H1 (cell line): ENCODE measurements around the gene TMEM168. TPM values are rescaled to one million over a fixed set of nuclear protein-coding genes. Genes with fewer than 3 reads are reported as not detected.

Experiments
- CTCF ChIA-PET: fragments of 300-600 bp; sonication (Branson Sonifier 250); formaldehyde crosslinking; loops from one replicate; lab custom pipeline; 2021; ENCODE audit not compliant: partially characterized antibody; lab: Charles Lee
- POLR2A ChIA-PET: fragments of 300-600 bp; sonication (Branson Sonifier 250); formaldehyde crosslinking; loops from one replicate; lab custom pipeline; 2021; ENCODE audit warnings: inconsistent platforms; ENCODE audit not compliant: partially characterized antibody; lab: Charles Lee
- DNase-seq, 2 experiments: peaks; one replicate each; pipeline versions ENCODE4 v3.0.0 to v3.0.0-alpha.2; 2010 to 2022; ENCODE audit warnings: low spot score in 2 of 2, low read depth in 1 of 2, mixed read lengths in 1 of 2
- FAIRE-seq: peaks from 2 replicates; lab custom pipeline; 2011; peaks lifted over from hg19 to GRCh38; lab: Jason Lieb, UNC
- H2AFZ ChIP-seq: 2 replicates; pipeline ENCODE4 v1.8.1; 2012; ENCODE audit warnings: low read length, inconsistent platforms
- H2AK5ac ChIP-seq: 2 replicates; pipeline ENCODE4 v1.6.1; 2013; ENCODE audit warnings: low read depth, low read length
- H2BK120ac ChIP-seq: replicated peaks from 2 replicates; pipeline ENCODE3; 2013; ENCODE audit warnings: low read depth, low read length, inconsistent platforms
- H2BK12ac ChIP-seq: 2 replicates; pipeline ENCODE4 v1.6.1; 2013; ENCODE audit warnings: low read depth, low read length
- H2BK15ac ChIP-seq: 2 replicates; pipeline ENCODE4 v1.6.1; 2013; ENCODE audit warnings: low read length
- H2BK20ac ChIP-seq: 2 replicates; pipeline ENCODE4 v1.6.1; 2013; ENCODE audit warnings: low read length
- H2BK5ac ChIP-seq: 2 replicates; pipeline ENCODE4 v1.6.1; 2013; ENCODE audit warnings: low read depth, low read length
- H3K14ac ChIP-seq: 2 replicates; pipeline ENCODE4 v1.6.1; 2013; ENCODE audit warnings: inconsistent platforms; ENCODE audit not compliant: insufficient read length
- H3K18ac ChIP-seq: 2 replicates; pipeline ENCODE4 v1.6.1; 2013; ENCODE audit warnings: low read length; ENCODE audit errors: extremely low read depth
- H3K23ac ChIP-seq: 2 replicates; pipeline ENCODE4 v1.6.1; 2013; ENCODE audit warnings: inconsistent platforms; ENCODE audit not compliant: insufficient read length
- H3K23me2 ChIP-seq: 2 replicates; pipeline ENCODE4 v1.6.1; 2013; ENCODE audit warnings: low read depth, low read length
- H3K27ac ChIP-seq: 2 replicates; pipeline ENCODE4 v1.6.1; 2011; ENCODE audit warnings: low read depth, low read length, inconsistent platforms
- H3K27me3 ChIP-seq, 4 experiments: replicated peaks in 1 of 4; 1 replicate in 1 of 4; 2 replicates in 3 of 4; pipeline versions ENCODE4 v1.6.1 to v1.8.1; 2011 to 2013; ENCODE audit warnings: low read length in 3 of 4, mild to moderate bottlenecking in 3 of 4, inconsistent platforms in 2 of 4, mixed read lengths in 2 of 4, moderate library complexity in 1 of 4; ENCODE audit not compliant: control insufficient read depth in 3 of 4, insufficient read depth in 3 of 4; ENCODE audit errors: extremely low read depth in 1 of 4
- H3K36me3 ChIP-seq, 4 experiments: 2 replicates each; pipeline versions ENCODE4 v1.6.1 to v1.8.1; 2011 to 2013; ENCODE audit warnings: mild to moderate bottlenecking in 4 of 4, low read length in 3 of 4, moderate library complexity in 2 of 4, control low read depth in 1 of 4, inconsistent platforms in 1 of 4; ENCODE audit not compliant: insufficient read depth in 4 of 4, control insufficient read depth in 2 of 4
- H3K4ac ChIP-seq: replicated peaks from 2 replicates; pipeline ENCODE3; 2013; ENCODE audit warnings: low read length, low read depth, mixed read lengths, inconsistent platforms; ENCODE audit not compliant: insufficient read length
- H3K4me1 ChIP-seq, 4 experiments: replicated peaks in 1 of 4; 1 replicate in 1 of 4; 2 replicates in 3 of 4; pipeline versions ENCODE4 v1.6.1 to v1.8.1; 2011 to 2013; ENCODE audit warnings: low read length in 3 of 4, inconsistent platforms in 2 of 4, mixed read lengths in 1 of 4; ENCODE audit not compliant: insufficient read depth in 4 of 4, control insufficient read depth in 3 of 4
- H3K4me2 ChIP-seq, 2 experiments: 2 replicates each; pipeline versions ENCODE4 v1.6.1 to v1.8.1; 2011 to 2013; ENCODE audit warnings: low read depth in 2 of 2, low read length in 2 of 2, control low read depth in 1 of 2, inconsistent platforms in 1 of 2, mild to moderate bottlenecking in 1 of 2; ENCODE audit not compliant: insufficient read depth in 1 of 2
- H3K4me3 ChIP-seq, 4 experiments: fragments of 200-600, 300-600 bp in 1 of 4; sonication (generic), shearing (Covaris generic), sonication (Bioruptor Twin) in 1 of 4; 2 replicates each; pipeline versions ENCODE4 v1.5.1 to v1.8.1; 2011 to 2016; ENCODE audit warnings: low read length in 4 of 4, low read depth in 3 of 4, control low read depth in 2 of 4, inconsistent platforms in 2 of 4, mild to moderate bottlenecking in 2 of 4, mixed read lengths in 1 of 4, moderate library complexity in 1 of 4; ENCODE audit not compliant: insufficient read depth in 2 of 4; ENCODE audit errors: extremely low read depth in 1 of 4
- H3K56ac ChIP-seq: replicated peaks from 2 replicates; pipeline ENCODE3; 2013; ENCODE audit warnings: low read depth, mild to moderate bottlenecking, mixed read lengths, low read length, inconsistent platforms; ENCODE audit not compliant: insufficient read length
- H3K79me1 ChIP-seq: 2 replicates; pipeline ENCODE4 v1.6.1; 2013; ENCODE audit warnings: low read depth, low read length, control low read depth
- H3K79me2 ChIP-seq, 2 experiments: 2 replicates each; pipeline versions ENCODE4 v1.6.1 to v1.8.1; 2012 to 2013; ENCODE audit warnings: low read length in 2 of 2, mild to moderate bottlenecking in 2 of 2, inconsistent platforms in 1 of 2; ENCODE audit not compliant: insufficient read depth in 2 of 2, control insufficient read depth in 1 of 2
- H3K9ac ChIP-seq, 4 experiments: replicated peaks in 1 of 4; 1 replicate in 1 of 4; 2 replicates in 3 of 4; pipeline versions ENCODE4 v1.6.1 to v1.8.1; 2011 to 2013; ENCODE audit warnings: low read depth in 3 of 4, low read length in 3 of 4, control low read depth in 2 of 4, mild to moderate bottlenecking in 2 of 4, moderate library complexity in 2 of 4, inconsistent platforms in 1 of 4; ENCODE audit errors: extremely low read depth in 1 of 4
- H3K9me3 ChIP-seq, 2 experiments: 2 replicates each; pipeline versions ENCODE4 v1.6.1 to v1.8.1; 2012 to 2013; ENCODE audit warnings: mild to moderate bottlenecking in 2 of 2, moderate library complexity in 2 of 2, control low read depth in 1 of 2, inconsistent platforms in 1 of 2, low read depth in 1 of 2, low read length in 1 of 2, mixed read lengths in 1 of 2; ENCODE audit not compliant: insufficient read depth in 2 of 2
- H4K20me1 ChIP-seq, 2 experiments: replicated peaks in 1 of 2; 2 replicates each; pipeline versions ENCODE3 to v1.8.1; 2011 to 2013; ENCODE audit warnings: inconsistent platforms in 2 of 2, low read length in 2 of 2, mild to moderate bottlenecking in 1 of 2; ENCODE audit not compliant: insufficient read depth in 2 of 2, control insufficient read depth in 1 of 2
- H4K5ac ChIP-seq: 2 replicates; pipeline ENCODE4 v1.6.1; 2013; ENCODE audit warnings: low read length, low read depth, mixed read lengths, inconsistent platforms; ENCODE audit not compliant: insufficient read length
- H4K8ac ChIP-seq: 2 replicates; pipeline ENCODE4 v1.8.0; 2013; ENCODE audit warnings: mild to moderate bottlenecking, moderate library complexity, low read length, inconsistent platforms; ENCODE audit not compliant: insufficient read depth; ENCODE audit errors: extremely low read depth
- H4K91ac ChIP-seq: replicated peaks from 2 replicates; pipeline ENCODE3; 2013; ENCODE audit warnings: low read length, mixed read lengths, inconsistent platforms; ENCODE audit not compliant: insufficient read length
- CEBPB ChIP-seq: IDR thresholded peaks from 2 replicates; pipeline ENCODE4 v1.6.1; 2012; ENCODE audit warnings: low read depth, low read length
- CHD1 ChIP-seq: IDR thresholded peaks from 2 replicates; pipeline ENCODE4 v1.6.1; 2012; ENCODE audit warnings: low read depth, low read length, improper control_type of control experiment
- EP300 ChIP-seq, 2 experiments: IDR thresholded peaks; 1 replicate in 1 of 2; 2 replicates in 1 of 2; pipeline ENCODE4 v1.6.1; 2011 to 2012; ENCODE audit warnings: low read depth in 2 of 2, low read length in 2 of 2, mild to moderate bottlenecking in 2 of 2, borderline replicate concordance in 1 of 2, inconsistent platforms in 1 of 2, moderate library complexity in 1 of 2
- FOSL1 ChIP-seq: IDR thresholded peaks from 2 replicates; pipeline ENCODE4 v1.6.1; 2011; ENCODE audit warnings: mild to moderate bottlenecking, low read depth, low read length, moderate library complexity; ENCODE audit not compliant: insufficient read depth
- NANOG ChIP-seq: IDR thresholded peaks from 2 replicates; pipeline ENCODE4 v1.6.1; 2011; ENCODE audit warnings: low read length, low read depth, mild to moderate bottlenecking, inconsistent platforms; ENCODE audit not compliant: insufficient read depth, poor library complexity, severe bottlenecking
- POLR2A ChIP-seq, 2 experiments: IDR thresholded peaks; 1 replicate in 1 of 2; 2 replicates in 1 of 2; pipeline ENCODE4 v1.6.1; 2011; ENCODE audit warnings: low read depth in 2 of 2, low read length in 2 of 2, mild to moderate bottlenecking in 2 of 2; ENCODE audit errors: control extremely low read depth in 1 of 2
- SAP30 ChIP-seq: fragments of 300-600 bp; sonication (generic); IDR thresholded peaks from 2 replicates; pipeline ENCODE4 v1.7.1; 2012; ENCODE audit warnings: low read length, moderate library complexity, mild to moderate bottlenecking, inconsistent platforms; ENCODE audit not compliant: insufficient read depth, insufficient replicate concordance
- SIRT6 ChIP-seq: IDR thresholded peaks from one replicate; pipeline ENCODE4 v1.7.1; 2012; ENCODE audit warnings: low read length, inconsistent platforms
- SIX5 ChIP-seq: IDR thresholded peaks from 2 replicates; pipeline ENCODE4 v1.6.1; 2011; ENCODE audit warnings: mild to moderate bottlenecking, low read depth, low read length
- YY1 ChIP-seq: IDR thresholded peaks from 2 replicates; pipeline ENCODE4 v1.6.1; 2011; ENCODE audit warnings: low read depth, mild to moderate bottlenecking, low read length
- WGBS, 2 experiments: shearing (Covaris generic) in 1 of 2; methylation state at CpG; one replicate each; pipeline versions ENCODE4 v1.1.6 to v1.1.7; 2013 to 2015; ENCODE audit warnings: low lambda C conversion rate in 2 of 2, mixed read lengths in 2 of 2, inconsistent platforms in 1 of 2, low coverage in 1 of 2, missing lambda C conversion rate in 1 of 2; ENCODE audit not compliant: insufficient replicate concordance in 2 of 2, insufficient coverage in 1 of 2, insufficient read length in 1 of 2; ENCODE audit errors: extremely low coverage in 1 of 2, missing lambda C conversion rate in 1 of 2; 5-methylcytosine and 5-hydroxymethylcytosine counted together
- polyA plus RNA-seq, 7 experiments: library from polyadenylated mRNA; depleted of rRNA in 3 of 7; stranded (reverse) in 5 of 7; unstranded in 2 of 7; fragments of >200 nt in 5 of 7; fragments of 200-250 nt in 2 of 7; gene quantifications; 1 replicate in 5 of 7; 2 replicates in 1 of 7; 4 replicates in 1 of 7; pipeline versions ENCODE4 v1.2.1 to v1.2.3, GENCODE V29; 2011 to 2013; ENCODE audit warnings: missing spikeins in 2 of 7, mixed read lengths in 2 of 7
- total RNA-seq: library from RNA; stranded (reverse); fragmentation: NEBNext Ultra II Directional; extraction: Animal tissue kit (Norgen Biotek cat#: 25700); gene quantifications from 2 replicates; pipeline ENCODE4 v1.2.1, GENCODE V29; 2021
- TF ChIP-seq, protein P1 (sequence below): IDR thresholded peaks from 2 replicates; pipeline ENCODE4 v1.6.1; 2012; ENCODE audit warnings: inconsistent platforms
- TF ChIP-seq, protein P2 (sequence below): IDR thresholded peaks from 2 replicates; pipeline ENCODE4 v1.6.1; 2012; ENCODE audit warnings: inconsistent platforms

Gene TMEM168
- total and polyA plus RNA-seq, 2 of the 8 experiments (the other 6 are each of a cell fraction or from before 2014, with no cell fraction given), result 8.9 to 11.1 TPM

DNA sequence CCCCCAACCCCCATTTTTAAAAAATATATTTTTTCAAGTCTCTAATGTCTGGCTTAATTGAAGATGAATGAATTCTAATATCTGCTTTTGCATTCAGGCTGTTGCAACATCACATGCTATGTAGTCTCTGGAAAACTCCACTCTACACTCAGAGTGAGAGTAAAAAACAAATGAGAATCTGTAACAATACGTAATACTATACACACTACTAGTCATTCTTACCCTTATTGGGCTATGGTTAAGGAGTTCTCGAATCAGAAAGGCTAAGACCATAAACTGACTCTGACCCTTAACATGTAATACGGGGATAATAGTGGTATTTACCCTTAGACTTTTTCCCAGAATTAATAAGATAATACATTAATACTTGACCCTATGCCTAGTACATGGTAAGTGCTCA lies 42.9 kb upstream of the TMEM168 start:
- WGBS, 2 experiments, result 83% methylated on average over 3 of the region's 3 CpGs; no CpG with 5 or more reads in 1 of the 2 experiments
- Histone ChIP-seq H3K36me3 (peaks cover 0 to 21% (median 8%) of the 10 kb centered on the region in 4 experiments; a peak in 3 of 8 replicates), H3K4me2 (no peak overlapping the region), H3K4ac (no peak overlapping the region), H3K18ac (no peak overlapping the region), H3K27me3 (no peaks in the 10 kb centered on the region), H3K9ac (no peak overlapping the region), H2BK20ac (no peak overlapping the region), H3K4me1 (no peaks in the 10 kb centered on the region), H2BK120ac (no peak overlapping the region), H4K91ac (no peak overlapping the region), H2AFZ (no peak overlapping the region), H3K14ac (no peak overlapping the region), H2BK5ac (no peak overlapping the region), H4K5ac (no peak overlapping the region), H3K23ac (no peak overlapping the region), H4K8ac (no peak overlapping the region), H4K20me1 (no peaks in the 10 kb centered on the region), H2BK12ac (no peak overlapping the region), H3K4me3 (no peak overlapping the region), H2BK15ac (no peak overlapping the region), H3K23me2 (no peaks in the 10 kb centered on the region), H3K9me3 (peaks cover 0 to 2% of the 10 kb centered on the region in 2 experiments; a peak in 1 of 4 replicates), H3K56ac (no peak overlapping the region), H3K79me1 (no peaks in the 10 kb centered on the region), H2AK5ac (no peak overlapping the region), H3K27ac (no peak overlapping the region), H3K79me2 (no peaks in the 10 kb centered on the region)
- no peak for DNase-seq
- CTCF ChIA-PET, result no interaction called here
- TF ChIP-seq, protein P1, sequence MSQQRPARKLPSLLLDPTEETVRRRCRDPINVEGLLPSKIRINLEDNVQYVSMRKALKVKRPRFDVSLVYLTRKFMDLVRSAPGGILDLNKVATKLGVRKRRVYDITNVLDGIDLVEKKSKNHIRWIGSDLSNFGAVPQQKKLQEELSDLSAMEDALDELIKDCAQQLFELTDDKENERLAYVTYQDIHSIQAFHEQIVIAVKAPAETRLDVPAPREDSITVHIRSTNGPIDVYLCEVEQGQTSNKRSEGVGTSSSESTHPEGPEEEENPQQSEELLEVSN, result no peak
- TF ChIP-seq POLR2A (IDR thresholded peaks at IDR 0.05; ENCODE audit: control extremely low read depth in 1 of 2, low read depth in 2 of 2, low read length in 2 of 2) (no peak), NANOG (no peak), CHD1 (no peak), YY1 (no peak), FOSL1 (no peak), EP300 (IDR thresholded peaks at IDR 0.05; ENCODE audit: borderline replicate concordance in 1 of 2, low read depth in 2 of 2, low read length in 2 of 2) (no peak), SIX5 (no peak), SIRT6 (no peak), SAP30 (no peak), CEBPB (no peak)
- TF ChIP-seq, protein P2, sequence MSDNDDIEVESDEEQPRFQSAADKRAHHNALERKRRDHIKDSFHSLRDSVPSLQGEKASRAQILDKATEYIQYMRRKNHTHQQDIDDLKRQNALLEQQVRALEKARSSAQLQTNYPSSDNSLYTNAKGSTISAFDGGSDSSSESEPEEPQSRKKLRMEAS, result no peak
- no peak for FAIRE-seq
- POLR2A ChIA-PET, result no interaction called here
